Activated CD4-positive, alpha-beta T cell treated with anti-CD3 and anti-CD28 coated beads, Interleukin-2, amount 50 U/mL, for 16 hours (primary cell): Measurements from ENCODE around the gene PGBD2.
"Not testable (repeated sequence)": the region's sequence is repeated elsewhere in the genome, so short reads cannot be mapped to it uniquely, and the experiment has no call there.

Experiments used
- DNase-seq: peaks from one replicate; pipeline ENCODE4 v3.0.0-alpha.2; 2020

PGBD2 gene

DNA sequence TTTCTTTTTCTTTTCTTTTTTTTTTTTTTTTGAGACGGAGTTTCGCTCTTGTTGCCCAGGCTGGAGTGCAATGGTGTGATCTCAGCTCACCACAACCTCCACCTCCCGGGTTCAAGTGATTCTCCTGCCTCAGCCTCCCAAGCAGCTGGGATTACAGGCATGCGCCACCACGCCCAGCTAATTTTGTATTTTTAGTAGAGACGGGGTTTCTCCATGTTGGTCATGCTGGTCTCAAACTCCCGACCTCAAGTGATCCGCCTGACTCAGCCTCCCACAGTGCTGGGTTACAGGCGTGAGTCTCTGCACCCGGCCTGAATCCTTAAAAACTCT is 16.2 kb upstream of the PGBD2 start:
- not testable (repeated sequence) for DNase-seq

GRCh38 chr1:248890549-248891498 is 15.2 kb upstream of the PGBD2 start:
- no peak for DNase-seq

DNA sequence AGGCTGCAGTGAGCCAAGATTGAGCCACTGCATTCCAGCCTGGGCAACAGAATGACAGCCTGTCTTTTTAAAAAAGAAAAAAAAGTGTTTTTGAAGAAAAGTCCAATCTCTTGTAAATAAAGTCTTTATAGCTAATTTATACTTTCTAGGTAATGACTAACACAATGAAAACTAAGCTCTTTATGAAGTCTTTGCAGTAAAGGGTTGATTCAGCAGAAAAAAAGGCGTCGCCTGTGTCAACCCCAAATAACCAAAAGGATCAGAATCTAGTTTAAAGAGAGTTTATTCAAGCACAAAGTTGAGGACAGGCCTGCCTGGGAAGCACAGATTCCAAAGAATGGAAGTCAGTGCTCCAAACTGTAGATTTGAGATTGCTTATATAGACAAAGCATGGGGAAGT is 14.3 kb upstream of the PGBD2 start:
- DNase-seq: no peak

GRCh38 chr1:248892590-248892989 is 13.4 kb upstream of the PGBD2 start:
- DNase-seq: no peak

DNA sequence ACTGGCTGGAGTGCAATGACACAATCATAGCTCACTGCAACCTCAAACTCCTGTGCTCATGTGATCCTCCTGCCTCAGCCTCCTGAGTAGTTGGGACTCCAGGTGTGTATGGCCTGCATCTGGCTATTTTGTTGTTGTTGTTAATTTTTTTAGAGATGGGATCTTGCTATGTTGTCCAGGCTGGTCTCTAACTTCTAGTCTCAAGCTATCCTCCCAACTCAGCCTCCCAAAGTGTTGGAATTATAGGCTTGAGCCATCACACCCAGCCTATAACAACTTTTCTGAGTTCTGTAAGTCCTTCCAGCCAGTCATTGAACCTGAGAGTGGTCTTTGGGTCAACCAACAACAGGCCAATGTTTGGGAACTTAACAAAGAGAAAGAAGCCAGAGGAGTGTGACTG is 11.2 kb upstream of the PGBD2 start:
- DNase-seq: no peak

DNA sequence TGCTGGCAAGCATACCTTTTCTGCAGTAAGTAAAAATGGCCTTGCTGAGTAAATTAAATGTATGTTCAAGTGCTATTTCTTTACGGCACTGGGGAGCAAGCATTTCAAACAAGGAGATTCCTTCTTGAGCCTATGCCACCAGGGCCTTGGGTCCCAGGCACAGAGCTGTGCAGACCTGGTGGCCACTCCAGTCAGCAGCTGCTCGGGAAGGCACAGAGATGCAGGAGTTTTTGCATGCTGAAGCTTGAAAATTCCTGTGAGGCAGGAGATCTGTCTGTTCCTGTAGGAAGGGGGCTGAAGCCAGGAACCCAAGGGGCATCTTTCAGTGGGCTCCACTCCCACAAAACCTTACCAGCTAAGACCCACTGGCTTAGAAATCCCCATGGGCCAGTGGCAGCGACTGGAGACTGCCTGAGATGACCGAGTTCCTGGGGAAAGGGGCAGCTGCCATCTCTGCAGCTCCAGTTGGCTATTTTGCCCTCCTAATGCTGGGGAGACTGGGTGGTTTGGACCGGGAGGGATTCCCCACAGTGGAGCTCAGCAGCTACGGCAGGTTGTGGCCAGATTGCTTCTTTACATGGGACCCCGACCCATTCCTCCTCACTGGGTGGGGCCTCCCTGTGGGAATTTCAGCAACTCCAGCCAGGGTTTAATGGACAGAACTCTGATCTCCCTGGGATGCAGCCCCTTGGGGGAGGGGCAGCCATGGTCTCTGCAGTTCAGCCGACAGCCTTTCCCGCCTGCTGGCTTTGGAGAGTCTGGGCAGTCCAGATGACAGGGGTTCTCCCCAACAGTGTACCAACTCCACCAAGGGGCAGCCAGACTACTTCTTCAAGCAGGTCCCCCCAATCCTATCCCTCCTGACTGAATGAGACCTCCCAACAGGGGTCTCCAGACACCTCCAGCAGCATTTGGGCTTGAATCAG is 8.4 kb upstream of the PGBD2 start:
- no peak for DNase-seq

GRCh38 chr1:248900637-248901036 is 5.4 kb upstream of the PGBD2 start:
- DNase-seq: no peak

DNA sequence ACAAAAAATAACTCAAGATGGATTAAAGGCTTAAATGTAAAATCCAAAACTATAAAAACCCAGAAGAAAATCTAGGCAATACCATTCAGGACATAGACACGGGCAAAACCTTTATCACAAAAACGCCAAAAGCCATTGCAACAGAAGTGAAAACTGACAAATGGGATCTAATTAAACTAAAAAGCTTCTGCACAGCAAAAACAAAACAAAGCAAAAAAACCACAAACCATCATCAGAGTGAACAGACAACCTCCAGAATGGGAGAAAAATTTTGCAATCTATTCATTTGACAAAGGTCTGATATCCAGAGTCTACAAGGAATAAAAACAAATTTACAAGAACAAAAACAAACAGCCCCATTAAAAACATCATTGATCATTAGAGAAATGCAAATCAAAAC is 4.5 kb upstream of the PGBD2 start:
- DNase-seq: no peak

- no peak for DNase-seq
Measured at GRCh38 chr1:248904437-248905216, 1.4 kb upstream of the PGBD2 start.

- no peak for DNase-seq
Measured at GRCh38 chr1:248905662-248906008, 400 bp upstream of the PGBD2 start.

GRCh38 chr1:248906753-248907661 is 972 bp downstream of the PGBD2 start:
- no peak for DNase-seq

GRCh38 chr1:248910761-248911160 is 4.7 kb downstream of the PGBD2 start:
- DNase-seq: no peak

- DNase-seq: no peak
Measured at GRCh38 chr1:248913933-248914332, 7.9 kb downstream of the PGBD2 start.

DNA sequence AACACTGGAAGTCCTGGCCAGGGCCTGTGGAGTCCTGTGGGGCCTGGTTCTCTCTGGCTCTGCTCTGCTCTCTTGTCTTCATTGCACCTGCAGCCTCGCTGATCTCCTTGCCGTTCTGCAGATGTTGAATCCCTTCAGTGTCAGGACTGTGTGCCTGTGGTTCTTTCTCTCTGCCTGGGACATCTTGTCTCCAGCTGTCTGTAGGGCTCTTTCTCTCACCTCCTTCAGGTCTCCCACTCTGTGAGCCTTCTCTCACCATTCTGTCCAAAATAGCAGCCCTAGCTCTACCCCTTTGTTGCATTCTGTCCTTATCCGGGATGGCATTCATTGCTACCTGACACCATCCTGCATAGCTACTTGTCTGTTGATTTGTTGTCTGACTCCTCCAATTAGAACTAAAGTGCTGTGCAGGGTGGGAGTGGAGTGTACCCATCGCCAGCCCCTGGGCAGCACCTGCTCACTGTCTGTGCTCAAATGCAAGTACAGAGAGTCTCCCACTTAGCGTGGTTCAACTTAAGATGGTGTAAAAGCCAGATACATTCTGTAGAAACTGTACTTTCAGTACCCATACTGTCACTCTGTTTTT is 8.9 kb downstream of the PGBD2 start:
- no peak for DNase-seq

DNA sequence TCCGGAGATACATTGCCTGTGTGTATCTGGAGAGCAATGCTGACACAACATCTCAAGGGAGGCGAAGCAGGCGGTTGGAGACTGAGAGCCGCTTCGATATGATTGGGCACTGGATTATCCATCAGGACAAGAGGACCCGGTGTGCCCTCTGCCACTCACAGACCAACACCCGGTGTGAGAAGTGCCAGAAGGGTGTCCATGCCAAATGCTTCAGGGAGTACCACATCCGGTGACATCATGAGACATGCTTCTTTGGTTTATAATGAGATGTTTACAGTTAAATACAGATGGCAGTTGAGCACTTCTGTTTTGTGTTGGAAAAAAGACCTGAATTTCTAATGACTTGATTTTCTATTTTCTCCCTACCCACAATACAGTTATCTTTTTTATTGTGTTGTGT is 12.1 kb downstream of the PGBD2 start:
- DNase-seq: no peak

DNA sequence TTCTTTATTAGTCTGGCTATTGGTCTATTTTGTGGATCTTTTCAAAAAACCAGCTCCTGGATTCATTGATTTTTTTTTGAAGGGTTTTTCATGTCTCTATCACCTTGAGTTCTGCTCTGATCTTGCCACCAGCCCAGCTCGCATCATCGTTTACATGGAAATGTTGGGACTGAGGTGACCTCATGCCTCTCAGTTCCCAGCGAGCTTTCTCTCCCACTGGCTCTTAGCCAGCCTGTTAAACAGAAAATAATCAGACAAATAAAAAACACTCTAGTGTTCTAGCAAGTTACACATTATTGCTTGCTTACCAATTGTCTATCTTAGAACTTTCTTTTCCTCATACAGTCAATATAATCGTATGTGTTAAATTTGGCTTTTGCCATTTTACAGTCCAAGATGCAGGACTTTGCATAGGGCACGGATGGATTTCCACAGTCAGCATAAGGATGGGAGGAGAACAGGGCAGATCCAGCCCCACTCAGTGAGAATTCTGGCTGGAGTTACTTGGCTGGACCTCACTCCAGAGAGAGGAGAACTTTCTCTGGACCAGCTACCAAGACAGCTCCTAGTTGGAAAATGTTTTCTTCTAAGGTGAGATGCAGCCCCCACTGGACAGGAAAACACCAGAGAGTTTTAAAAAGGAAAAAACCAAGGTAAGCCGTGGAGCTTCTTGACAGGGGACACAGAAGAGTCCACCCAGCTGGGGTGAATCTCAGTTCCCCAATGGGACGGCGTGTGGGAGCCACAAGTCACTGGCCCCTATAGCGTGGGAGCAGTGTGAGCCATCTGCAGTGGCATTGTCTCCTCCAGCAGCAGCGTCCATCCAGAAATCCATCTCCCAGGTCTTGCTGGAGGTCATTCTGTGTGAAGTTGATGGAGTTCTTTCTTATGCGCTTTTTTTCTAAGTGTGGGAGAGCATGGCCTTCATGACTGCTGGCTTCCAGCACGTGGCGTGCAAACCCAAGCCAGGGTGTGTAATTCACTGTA is 17.6 kb downstream of the PGBD2 start:
- no peak for DNase-seq

- peak; percentile 87 for DNase-seq
Measured at GRCh38 chr1:248924696-248925532, 18.9 kb downstream of the PGBD2 start.

DNA sequence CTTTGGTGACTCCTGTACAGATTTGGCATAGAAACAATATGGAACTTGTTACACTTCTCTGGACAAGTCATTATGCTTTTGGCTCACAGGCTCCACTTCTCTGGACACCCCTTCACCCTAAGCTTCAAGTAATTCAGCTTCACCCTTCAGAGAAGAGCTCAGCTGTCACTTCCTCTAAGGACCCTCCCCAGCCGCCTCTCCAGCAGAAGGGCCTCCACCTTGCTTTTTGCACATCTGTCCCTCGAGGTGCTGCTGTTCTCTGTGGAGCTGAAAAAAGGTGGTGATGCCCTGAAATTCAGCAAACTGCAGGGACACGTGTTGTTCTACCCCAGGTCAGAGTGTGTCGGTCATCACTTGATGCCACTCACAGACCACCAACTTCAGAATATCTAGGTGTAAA is 19.8 kb downstream of the PGBD2 start:
- DNase-seq: not testable (repeated sequence)

DNA sequence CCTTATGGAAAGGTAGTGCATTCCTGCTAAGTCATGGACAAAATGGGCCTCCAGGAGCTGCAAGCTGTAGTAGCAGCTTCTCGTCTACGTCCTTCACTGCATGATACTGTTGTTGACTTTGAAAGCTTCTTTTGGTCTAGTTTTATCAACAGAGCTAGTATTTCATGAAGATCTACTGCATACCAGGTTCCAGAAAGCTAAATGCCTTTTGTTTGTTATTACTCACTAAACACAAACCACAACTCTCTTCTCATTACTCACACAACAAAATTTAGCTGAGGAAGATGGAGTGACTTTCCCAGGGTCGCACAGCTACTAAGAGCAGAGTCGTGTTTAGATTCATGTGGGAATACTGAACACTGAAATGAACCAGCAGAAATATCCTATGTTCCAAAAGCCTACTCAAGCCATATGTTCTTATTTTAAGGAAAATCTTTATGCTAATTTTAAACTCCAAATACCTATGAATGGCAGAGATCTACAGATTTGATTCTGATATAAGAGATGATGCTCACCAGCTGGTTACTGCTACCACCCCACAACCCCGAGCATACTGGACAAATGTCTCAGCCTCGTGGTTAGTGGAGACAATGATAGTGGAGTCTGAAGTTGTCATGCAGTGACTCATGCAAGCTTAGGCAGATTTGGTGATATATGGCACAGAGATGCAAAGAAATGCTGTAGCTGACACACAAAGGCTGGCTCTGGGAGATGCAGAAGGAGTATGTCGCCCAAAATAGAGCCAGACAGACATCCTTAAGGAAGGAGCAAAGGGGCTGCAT is 20.6 kb downstream of the PGBD2 start:
- peak; percentile 67 for DNase-seq
